Esophagus squamous epithelium (tissue), 5 donors: Measurements from ENCODE around the gene BIRC6. TPM values are rescaled to one million over a fixed set of nuclear protein-coding genes. Genes with fewer than 3 reads are reported as not detected.

ENCODE experiments used
- DNase-seq: peaks from one replicate; lab custom pipeline; 2025; lab: John Stamatoyannopoulos, UW
- H3K27ac ChIP-seq, 4 donors: fragments of 200-600 bp; sonication (generic); one replicate each; pipeline ENCODE4 v1.5.1; 2016 to 2019; ENCODE audit warnings: mild to moderate bottlenecking in 1 of 4
- H3K27me3 ChIP-seq, 4 donors: fragments of 200-600 bp; sonication (generic); 1 replicate in 3 of 4; 2 replicates in 1 of 4; pipeline versions ENCODE4 v1.5.1 to v1.6.0; 2017 to 2021; ENCODE audit warnings: antibody characterized with exemption in 1 of 4
- H3K36me3 ChIP-seq, 3 donors: fragments of 200-600 bp; sonication (generic); one replicate each; pipeline ENCODE4 v1.5.1; 2016 to 2019
- H3K4me1 ChIP-seq, 3 donors: fragments of 200-600 bp; sonication (generic); one replicate each; pipeline ENCODE4 v1.5.1; 2017 to 2019
- H3K4me3 ChIP-seq, 4 donors: fragments of 200-600 bp; sonication (generic); 1 replicate in 3 of 4; 2 replicates in 1 of 4; pipeline ENCODE4 v1.5.1; 2016 to 2019; ENCODE audit warnings: mild to moderate bottlenecking in 2 of 4, moderate library complexity in 1 of 4
- H3K9me3 ChIP-seq, 3 donors: fragments of 200-600 bp; sonication (generic); one replicate each; pipeline ENCODE4 v1.5.1; 2016 to 2019
- POLR2A ChIP-seq, 4 donors: fragments of 450-650 bp; IDR thresholded peaks; one replicate each; pipeline ENCODE4 v1.6.1; 2017; ENCODE audit warnings: antibody characterized with exemption in 4 of 4, mild to moderate bottlenecking in 4 of 4, moderate library complexity in 3 of 4
- WGBS, 2 donors: methylation state at CpG; one replicate each; pipeline ENCODE4 v1.1.5; 2018; 5-methylcytosine and 5-hydroxymethylcytosine counted together
- intact Hi-C: fragments of 100-400 bp; cut with DNase I; formaldehyde crosslinking; loops from one replicate; pipeline ENCODE4 v1.15.0; 2022
- total RNA-seq, 4 donors: library from RNA; depleted of rRNA; stranded (reverse); fragments of >200 nt; gene quantifications; one replicate each; pipeline ENCODE4 v1.1.0, GENCODE V29; 2016
- TF ChIP-seq, protein P1 (sequence below), 6 experiments: fragments of 450-650 bp in 4 of 6; fragments of 200-600 bp in 2 of 6; sonication (generic) in 2 of 6; IDR thresholded peaks; one replicate each; pipeline ENCODE4 v1.5.1; 2016 to 2019; ENCODE audit warnings: antibody characterized with exemption in 6 of 6, mild to moderate bottlenecking in 4 of 6, moderate library complexity in 4 of 6
- donor health status: DM: yes; HTN: yes; CAD: no.

Gene BIRC6
- total RNA-seq, 4 donors from 2014 or later = 56.7 to 120 (median 76.6) TPM

DNA sequence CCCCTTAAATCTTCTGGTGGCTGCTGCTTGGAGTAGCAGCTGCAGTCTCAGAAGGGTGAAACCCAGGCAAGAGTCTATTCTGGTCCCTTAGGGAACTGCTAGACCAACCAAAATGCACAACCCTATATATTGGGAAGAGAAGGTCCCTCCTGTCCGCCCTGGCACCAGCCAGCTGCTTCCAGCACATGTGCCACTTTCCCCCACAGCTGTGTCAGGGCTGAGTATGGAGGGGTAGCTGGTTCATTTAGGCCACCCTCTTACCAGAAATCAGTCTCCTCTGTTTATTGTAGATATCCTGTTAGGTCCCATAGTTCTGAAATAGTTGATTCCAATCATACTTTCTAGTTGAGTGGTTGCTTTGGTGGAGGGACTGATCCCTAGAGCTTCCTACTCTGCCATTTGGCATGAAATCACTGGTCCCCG is 68.9 kb downstream of the BIRC6 start:
- Histone ChIP-seq H3K27ac (peak overlapping the region in 2 of 4 donors; percentile 13 to 33), H3K9me3 (no peaks in the 10 kb centered on the region), H3K4me3 (no peak overlapping the region), H3K36me3 (peaks cover 0 to 10% (median 0%) of the 10 kb centered on the region in 3 donors), H3K27me3 (no peaks in the 10 kb centered on the region), H3K4me1 (peaks cover 0 to 22% (median 7%) of the 10 kb centered on the region in 3 donors)
- 68 to 73% methylated on average over 2 of the region's 2 CpGs for WGBS, 2 donors
- DNase-seq = no peak
- intact Hi-C loops = no loop called here
- TF ChIP-seq, protein P1, sequence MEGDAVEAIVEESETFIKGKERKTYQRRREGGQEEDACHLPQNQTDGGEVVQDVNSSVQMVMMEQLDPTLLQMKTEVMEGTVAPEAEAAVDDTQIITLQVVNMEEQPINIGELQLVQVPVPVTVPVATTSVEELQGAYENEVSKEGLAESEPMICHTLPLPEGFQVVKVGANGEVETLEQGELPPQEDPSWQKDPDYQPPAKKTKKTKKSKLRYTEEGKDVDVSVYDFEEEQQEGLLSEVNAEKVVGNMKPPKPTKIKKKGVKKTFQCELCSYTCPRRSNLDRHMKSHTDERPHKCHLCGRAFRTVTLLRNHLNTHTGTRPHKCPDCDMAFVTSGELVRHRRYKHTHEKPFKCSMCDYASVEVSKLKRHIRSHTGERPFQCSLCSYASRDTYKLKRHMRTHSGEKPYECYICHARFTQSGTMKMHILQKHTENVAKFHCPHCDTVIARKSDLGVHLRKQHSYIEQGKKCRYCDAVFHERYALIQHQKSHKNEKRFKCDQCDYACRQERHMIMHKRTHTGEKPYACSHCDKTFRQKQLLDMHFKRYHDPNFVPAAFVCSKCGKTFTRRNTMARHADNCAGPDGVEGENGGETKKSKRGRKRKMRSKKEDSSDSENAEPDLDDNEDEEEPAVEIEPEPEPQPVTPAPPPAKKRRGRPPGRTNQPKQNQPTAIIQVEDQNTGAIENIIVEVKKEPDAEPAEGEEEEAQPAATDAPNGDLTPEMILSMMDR (IDR thresholded peaks at IDR 0.05) = no peak
- no peak for TF ChIP-seq POLR2A (IDR thresholded peaks at IDR 0.05)

DNA sequence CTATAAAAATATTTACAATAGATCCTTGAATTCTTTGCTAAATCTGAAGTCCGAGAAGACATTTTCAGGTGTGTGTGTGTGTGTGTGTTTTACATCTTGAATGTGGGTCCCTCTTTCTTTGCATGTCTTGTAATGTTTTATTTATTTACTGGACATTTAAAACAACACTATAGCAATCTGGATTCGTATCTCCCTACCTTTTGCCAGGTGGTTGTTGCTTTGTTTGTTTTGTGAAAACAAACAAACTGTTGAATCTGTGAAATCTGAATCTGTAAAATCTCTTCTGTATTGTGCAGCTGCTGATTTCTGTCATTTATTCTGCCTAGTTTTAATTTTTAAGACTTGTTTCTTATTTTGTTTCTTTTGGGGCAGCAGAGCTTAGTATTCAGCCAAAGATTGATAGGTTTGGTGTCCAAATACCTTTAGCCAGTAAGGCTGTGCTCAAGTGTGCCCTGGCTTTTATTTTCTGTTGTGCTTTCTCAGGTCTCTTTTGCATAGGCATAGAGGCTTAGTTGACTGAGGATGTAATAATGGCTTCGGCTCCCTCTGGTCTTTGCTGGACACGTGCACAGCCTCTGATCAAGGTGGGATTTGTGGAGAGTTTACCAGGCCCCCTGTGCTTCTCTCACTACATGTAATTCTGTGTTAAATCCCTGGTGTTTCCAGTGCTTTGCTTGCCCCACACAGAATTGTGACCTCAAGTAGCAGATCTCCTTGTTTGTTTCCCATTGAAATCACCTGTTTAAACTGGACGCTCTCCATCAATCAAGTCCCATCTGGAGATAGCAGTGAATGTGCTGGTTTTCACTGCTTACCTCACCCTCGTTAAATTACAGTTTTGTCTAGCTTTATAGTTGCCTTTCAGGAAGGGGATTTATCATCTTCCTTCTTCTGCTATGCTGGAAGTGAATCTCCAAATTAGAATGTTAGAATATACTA is 71.1 kb downstream of the BIRC6 start:
- TF ChIP-seq, protein P1 (IDR thresholded peaks at IDR 0.05) = no peak
- no peak for TF ChIP-seq POLR2A (IDR thresholded peaks at IDR 0.05)
- no peak overlapping the region for H3K27ac ChIP-seq
- intact Hi-C loops = no loop called here
- no peaks in the 10 kb centered on the region for H3K27me3 ChIP-seq
- H3K36me3 ChIP-seq = peaks cover 0 to 31% (median 0%) of the 10 kb centered on the region in 3 donors
- H3K4me1 ChIP-seq = peaks cover 0 to 18% (median 6%) of the 10 kb centered on the region in 3 donors
- H3K9me3 ChIP-seq = no peaks in the 10 kb centered on the region
- H3K4me3 ChIP-seq = no peak overlapping the region
- WGBS, 2 donors = 72 to 76% methylated on average over 6 of the region's 6 CpGs
- DNase-seq = no peak

DNA sequence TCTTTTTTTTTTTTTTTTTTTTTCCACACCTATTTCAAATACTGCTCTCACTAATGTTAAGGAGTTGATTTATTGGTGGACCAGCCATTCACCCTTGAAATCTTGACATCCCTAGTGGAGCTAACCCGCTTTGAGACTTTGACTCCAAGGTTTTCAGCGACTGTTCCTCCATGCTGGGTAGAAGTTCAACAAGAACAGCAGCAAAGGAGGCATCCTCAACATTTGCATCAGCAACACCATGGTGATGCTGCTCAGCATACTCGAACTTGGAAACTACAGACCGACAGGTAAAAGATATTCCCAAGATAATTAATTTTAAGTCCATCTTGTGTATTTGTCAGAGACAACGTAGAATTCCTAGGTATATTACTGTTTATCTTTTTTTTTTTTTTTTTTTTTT is 74.0 kb downstream of the BIRC6 start:
- Histone ChIP-seq H3K27me3 (no peaks in the 10 kb centered on the region), H3K9me3 (no peaks in the 10 kb centered on the region), H3K4me3 (no peak overlapping the region), H3K4me1 (peaks cover 0 to 9% (median 0%) of the 10 kb centered on the region in 3 donors), H3K27ac (no peak overlapping the region), H3K36me3 (peaks cover 0 to 53% (median 4%) of the 10 kb centered on the region in 3 donors)
- 93 to 96% methylated on average over 5 of the region's 5 CpGs for WGBS, 2 donors
- TF ChIP-seq, protein P1 (IDR thresholded peaks at IDR 0.05) = no peak
- no peak for TF ChIP-seq POLR2A (IDR thresholded peaks at IDR 0.05)
- no peak for DNase-seq
- intact Hi-C loops = no loop called here

DNA sequence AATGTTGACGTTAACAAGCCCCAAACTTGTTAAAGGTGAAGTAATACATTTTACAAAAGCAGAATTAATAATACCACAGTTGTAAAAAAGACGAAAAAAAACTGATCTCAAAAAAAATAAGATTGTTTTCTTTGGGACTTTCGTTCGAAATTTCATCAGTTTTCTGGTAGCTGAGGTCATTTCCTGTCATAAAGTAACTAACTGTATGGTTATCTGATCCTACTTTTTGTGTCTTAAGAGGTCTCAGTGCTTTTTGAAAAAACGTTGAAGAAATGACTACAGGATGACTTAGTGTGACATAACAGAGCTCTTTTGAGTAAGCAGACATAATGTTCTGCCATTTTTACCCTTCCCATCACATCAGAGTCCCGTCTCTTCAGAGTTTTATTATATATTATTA is 79.3 kb downstream of the BIRC6 start:
- H3K27me3 ChIP-seq = no peaks in the 10 kb centered on the region
- no peaks in the 10 kb centered on the region for H3K4me1 ChIP-seq
- no peak overlapping the region for H3K27ac ChIP-seq
- H3K4me3 ChIP-seq = no peak overlapping the region
- TF ChIP-seq, protein P1 (IDR thresholded peaks at IDR 0.05) = no peak
- TF ChIP-seq POLR2A (IDR thresholded peaks at IDR 0.05) = no peak
- intact Hi-C loops = no loop called here
- no peaks in the 10 kb centered on the region for H3K9me3 ChIP-seq
- peaks cover 7 to 98% (median 23%) of the 10 kb centered on the region in 3 donors for H3K36me3 ChIP-seq
- 87 to 88% methylated on average over 6 of the region's 6 CpGs for WGBS, 2 donors
- no peak for DNase-seq

DNA sequence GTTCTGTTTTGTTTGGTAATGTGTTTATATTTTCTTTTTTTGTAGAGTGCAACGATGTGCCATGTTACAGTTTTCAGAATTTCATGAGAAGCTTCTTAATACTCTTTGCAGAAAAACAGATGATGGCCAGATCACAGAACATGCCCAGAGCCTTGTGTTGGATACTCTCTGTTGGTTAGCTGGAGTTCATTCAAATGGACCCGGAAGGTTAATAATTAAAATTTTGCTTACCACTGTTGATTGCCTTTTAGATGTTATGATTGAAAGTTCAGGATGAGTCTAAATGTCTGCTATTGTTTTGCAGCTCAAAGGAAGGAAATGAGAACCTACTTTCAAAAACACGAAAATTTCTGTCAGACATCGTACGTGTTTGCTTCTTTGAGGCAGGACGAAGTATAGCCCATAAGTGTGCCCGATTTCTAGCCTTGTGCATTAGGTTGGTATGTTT is 85.2 kb downstream of the BIRC6 start:
- Histone ChIP-seq H3K9me3 (no peaks in the 10 kb centered on the region), H3K27ac (no peak overlapping the region), H3K4me1 (no peaks in the 10 kb centered on the region), H3K27me3 (no peaks in the 10 kb centered on the region), H3K36me3 (peaks cover 6 to 95% (median 46%) of the 10 kb centered on the region in 3 donors), H3K4me3 (no peak overlapping the region)
- TF ChIP-seq, protein P1 (IDR thresholded peaks at IDR 0.05) = no peak
- TF ChIP-seq POLR2A (IDR thresholded peaks at IDR 0.05) = no peak
- intact Hi-C loops = no loop called here
- 90 to 91% methylated on average over 7 of the region's 7 CpGs for WGBS, 2 donors
- no peak for DNase-seq
